ENCODE measurements around the gene TCP1.

- TF ChIP-seq CTCF (conservative IDR thresholded peaks at IDR 0.05) (no peak), EZH2 (IDR thresholded peaks at IDR 0.05; ENCODE audit: low read depth) (no peak)
Measured at GRCh38 chr6:159808647-159809046, 19.2 kb upstream of the TCP1 start.

Measured in PC-9 (cell line).